GM19328 (cell line): ENCODE measurements around the gene VPS36.
"Not testable (repeated sequence)": the region's sequence is repeated elsewhere in the genome, so short reads cannot be mapped to it uniquely, and the experiment has no call there.

Experiments
- ATAC-seq: cut with Tn5 transposase; IDR thresholded peaks from one replicate; pipeline ENCODE4 v1.9.1; 2021; ENCODE audit warnings: mild to moderate bottlenecking, moderate library complexity; ENCODE audit not compliant: unreplicated experiment

VPS36 gene

DNA sequence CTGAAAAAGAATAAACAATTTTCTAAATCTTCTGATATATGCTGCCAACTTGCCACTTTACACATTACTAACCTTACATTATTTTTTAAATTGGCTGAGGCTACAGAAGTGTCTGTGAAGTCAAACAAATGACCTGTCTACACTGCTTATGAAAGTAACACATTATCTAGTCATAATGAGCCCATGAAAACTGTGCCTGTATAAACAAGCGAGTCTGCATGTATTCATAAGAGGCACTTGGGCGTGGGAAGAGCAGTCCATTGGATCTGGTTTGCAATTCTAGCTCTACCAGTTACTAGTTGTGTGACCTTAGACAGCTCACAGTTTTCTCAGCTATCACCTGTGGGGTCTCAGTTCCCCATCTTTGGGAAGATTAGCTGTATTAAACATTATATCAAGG lies 3.1 kb downstream of the VPS36 start:
- ATAC-seq: no peak

GRCh38 chr13:52446265-52446664 lies 4.2 kb downstream of the VPS36 start:
- no peak for ATAC-seq

DNA sequence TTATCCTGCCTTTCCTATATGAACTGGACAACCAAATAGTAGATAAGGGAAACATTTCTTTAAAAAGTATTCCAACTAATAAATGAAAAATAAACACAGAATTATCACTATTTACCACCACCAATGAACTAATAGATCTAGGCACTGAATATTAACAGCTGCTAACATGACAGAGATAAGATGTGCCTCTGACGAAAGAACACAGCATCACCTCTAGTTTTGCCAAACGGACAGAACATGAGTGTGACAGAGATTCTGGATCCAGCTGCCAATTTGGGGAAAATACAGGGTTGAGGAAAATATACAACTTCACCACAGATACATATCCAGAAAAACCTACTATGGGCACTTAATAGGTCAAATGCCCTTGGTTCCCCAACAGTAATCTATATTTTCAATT lies 18.0 kb downstream of the VPS36 start:
- ATAC-seq: no peak

DNA sequence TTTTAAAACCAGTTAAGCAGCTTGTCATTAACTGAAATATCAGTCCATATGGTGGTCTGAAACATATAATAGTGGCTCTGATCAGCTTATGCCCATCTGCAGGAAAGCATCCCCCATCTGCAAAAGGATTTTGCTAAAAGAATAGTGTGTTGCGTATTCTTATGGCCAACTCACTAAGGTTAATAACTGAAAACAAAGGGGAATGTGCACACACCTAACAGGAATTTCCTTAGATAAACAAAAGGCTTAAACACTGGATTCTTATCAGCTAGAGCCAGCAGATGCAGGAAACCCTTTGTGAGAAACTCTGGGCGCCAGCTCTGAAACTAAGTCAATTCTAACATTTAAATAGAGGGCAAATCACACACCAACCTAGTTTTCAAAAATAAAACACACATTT lies 22.1 kb downstream of the VPS36 start:
- ATAC-seq: no peak

DNA sequence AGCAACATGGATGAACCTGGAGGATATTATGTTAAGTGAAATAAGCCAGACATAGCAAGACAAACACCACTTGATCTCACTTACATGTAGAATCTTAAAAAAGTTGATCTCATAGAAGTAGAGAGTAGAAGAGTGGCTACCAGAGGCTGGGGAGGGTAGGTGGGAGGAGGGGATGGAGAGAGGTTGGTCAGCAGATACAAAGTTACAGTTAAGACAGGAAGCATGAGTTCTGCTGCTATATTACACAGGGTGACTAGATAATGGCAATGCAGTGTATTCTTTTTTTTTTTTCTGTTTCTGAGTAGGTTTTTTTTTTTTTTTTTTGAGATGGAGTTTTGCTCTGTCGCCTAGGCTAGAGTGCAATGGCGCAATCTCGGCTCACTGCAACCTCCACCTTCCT lies 29.2 kb downstream of the VPS36 start:
- ATAC-seq: no peak

- ATAC-seq: no peak
These were observed 31.4 kb downstream of the VPS36 start for GRCh38 chr13:52419080-52419479.

DNA sequence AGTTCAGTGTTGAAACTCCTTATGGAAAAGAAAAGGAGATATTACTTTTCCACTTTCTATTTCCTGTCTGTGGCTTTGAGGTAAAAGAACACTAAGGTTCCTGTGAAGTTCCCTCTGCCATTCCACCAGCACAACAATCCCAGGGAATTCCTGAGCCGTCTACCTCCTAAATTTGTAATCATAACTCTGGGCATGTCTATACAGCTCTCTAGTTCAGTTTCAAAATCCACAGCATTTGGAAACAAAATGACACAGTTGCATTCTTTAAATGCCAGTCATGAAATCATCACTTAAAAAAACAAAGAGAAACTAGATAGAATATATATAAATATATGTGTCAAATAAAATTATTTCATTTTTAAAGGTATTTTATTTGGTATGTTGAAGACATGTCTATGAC lies 35.5 kb downstream of the VPS36 start:
- no peak for ATAC-seq

- no peak for ATAC-seq
These were observed 36.4 kb downstream of the VPS36 start for GRCh38 chr13:52414051-52414450.

DNA sequence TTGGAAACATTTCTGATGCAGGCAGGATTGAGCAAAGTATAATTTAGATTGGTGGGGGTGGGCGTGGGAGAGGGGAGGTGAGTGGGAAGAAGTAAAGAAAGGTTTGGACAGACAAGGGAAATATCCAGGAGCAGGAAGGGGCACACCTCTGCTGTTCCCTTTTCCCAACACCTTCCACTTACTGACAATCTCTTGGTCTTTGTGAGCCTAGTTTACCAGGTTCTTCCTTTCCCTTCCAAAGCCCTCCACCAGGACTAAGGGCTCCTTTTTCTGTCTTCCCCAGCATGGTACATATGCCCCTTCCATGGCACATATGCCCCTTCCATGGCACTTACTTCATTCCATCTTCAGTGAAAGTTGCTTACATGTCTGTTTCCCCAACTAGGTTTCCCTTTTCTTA lies 38.3 kb downstream of the VPS36 start:
- no peak for ATAC-seq

DNA sequence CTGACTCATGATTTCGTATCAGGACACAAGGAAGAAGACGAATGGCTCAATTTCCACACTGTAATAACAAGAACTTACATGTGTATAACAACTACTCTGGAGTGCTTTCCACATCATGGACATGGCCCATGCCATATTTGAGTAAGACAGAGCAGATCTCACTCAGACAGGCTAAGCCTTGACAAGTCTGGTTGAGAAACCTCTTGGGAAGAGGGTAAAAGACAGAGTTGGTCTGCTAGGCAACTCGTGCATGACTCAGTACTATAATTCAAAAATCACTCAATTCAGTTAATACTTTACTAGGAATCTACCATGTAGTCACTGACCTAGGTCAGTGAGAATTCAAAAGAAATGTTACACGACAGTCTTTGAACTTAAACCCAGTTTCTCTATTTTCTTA lies 38.8 kb downstream of the VPS36 start:
- ATAC-seq: peak; percentile 43

GRCh38 chr13:52408071-52408658 lies 42.3 kb downstream of the VPS36 start:
- ATAC-seq: not testable (repeated sequence)

DNA sequence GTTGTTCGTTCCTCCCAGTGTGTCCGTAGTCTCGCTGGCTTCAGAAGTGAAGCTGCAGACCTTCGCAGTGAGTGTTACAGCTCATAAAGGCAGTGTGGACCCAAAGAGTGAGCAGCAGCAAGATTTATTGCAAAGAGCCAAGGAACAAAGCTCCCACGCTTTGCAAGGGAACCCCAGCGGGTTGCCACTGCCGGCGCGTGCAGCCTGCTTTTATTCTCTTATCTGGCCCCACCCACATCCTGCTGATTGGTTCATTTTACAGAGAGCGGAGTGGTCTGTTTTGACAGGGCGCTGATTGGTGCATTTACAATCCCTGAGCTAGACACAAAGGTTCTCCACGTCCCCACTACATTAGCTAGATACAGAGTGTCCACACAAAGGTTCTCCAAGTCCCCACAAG lies 43.0 kb downstream of the VPS36 start:
- ATAC-seq: not testable (repeated sequence)

DNA sequence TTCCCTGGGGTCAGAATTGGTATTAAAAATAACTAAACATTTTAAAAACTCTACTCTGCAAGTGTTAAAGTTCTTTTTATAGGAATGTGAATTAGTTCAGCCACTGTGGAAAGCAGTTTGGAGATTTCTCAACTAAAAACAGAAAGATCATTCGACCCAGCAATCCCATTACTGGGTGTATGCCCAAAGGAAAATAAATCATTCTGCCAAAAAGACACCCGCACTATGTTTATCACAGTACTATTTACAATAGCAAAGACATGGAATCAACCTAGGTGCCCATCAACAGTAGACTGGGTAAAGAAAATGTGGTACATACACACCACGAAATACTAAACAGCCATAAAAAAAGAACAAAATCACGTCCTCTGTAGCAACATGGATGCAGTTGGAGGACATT lies 43.8 kb downstream of the VPS36 start:
- ATAC-seq: no peak

GRCh38 chr13:52405767-52406494 lies 44.5 kb downstream of the VPS36 start, which contains the start of gene THSD1:
Gene THSD1, minus strand, starts transcription at chr13:52406172. Its CDS starts 3,572 bp downstream, at chr13:52402600.
- no peak for ATAC-seq

GRCh38 chr13:52405369-52405766 lies 45.1 kb downstream of the VPS36 start:
- ATAC-seq: no peak

DNA sequence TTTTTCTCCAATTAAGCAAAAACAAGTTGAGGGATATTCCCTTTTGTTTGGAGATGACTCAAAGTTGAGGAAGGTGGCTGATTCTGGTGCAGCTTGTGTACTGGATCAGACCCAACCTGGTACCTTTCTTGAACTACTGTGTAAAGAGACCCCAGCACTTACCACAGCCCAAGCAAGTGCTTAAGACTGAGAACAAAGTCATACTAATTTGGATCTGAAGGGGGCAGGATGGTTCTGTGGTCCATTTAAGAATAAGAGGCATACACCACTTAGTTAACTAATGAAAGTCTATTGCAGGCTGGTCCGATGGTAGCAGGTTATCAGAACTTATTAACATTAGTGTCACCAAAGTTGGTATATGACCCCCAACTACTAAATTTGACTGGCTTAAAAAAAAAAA lies 50.7 kb downstream of the VPS36 start:
- ATAC-seq: no peak

GRCh38 chr13:52399046-52399445 lies 51.4 kb downstream of the VPS36 start:
- no peak for ATAC-seq

DNA sequence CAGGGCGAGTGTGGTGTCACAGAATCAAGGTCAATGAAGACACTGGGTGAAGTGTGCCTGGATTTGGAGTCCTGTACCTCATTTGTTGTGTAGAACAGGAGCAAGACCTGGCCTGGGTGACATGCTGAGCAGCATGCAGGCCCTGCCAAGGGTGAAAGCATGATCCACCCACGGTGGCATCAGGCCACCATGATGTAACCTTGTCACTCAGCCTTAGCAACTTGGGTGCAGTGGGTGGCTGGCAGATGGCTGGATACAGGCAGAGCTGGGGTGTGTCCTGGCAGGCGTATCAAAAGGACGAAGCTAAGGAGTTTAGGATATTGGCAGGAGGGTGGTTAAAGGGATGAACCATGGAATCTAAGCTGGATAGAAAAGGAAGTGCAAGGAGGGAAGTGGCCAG lies 54.7 kb downstream of the VPS36 start:
- no peak for ATAC-seq

DNA sequence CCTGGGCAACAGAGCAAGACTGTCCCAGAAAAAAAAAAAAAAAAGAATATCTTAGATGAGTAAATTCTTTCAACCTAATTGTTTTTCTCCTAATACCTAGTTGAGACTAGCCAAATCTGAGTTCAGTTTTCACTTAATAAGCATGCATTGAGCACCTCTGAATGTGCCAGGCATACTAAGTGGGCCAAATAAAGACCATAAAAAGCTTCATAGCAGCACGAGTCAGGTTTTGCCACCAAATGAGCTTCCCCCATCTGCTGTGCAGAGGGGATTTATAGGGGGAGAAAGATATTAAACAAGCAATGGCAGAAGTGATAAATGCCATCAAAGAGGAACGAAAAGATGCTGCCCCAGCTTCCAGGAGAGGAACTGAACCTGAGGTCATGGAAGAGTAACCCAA lies 55.8 kb downstream of the VPS36 start:
- ATAC-seq: no peak

- ATAC-seq: no peak
These were observed 56.7 kb downstream of the VPS36 start for GRCh38 chr13:52393572-52394357.

GRCh38 chr13:52387721-52388120 lies 62.7 kb downstream of the VPS36 start:
- no peak for ATAC-seq

DNA sequence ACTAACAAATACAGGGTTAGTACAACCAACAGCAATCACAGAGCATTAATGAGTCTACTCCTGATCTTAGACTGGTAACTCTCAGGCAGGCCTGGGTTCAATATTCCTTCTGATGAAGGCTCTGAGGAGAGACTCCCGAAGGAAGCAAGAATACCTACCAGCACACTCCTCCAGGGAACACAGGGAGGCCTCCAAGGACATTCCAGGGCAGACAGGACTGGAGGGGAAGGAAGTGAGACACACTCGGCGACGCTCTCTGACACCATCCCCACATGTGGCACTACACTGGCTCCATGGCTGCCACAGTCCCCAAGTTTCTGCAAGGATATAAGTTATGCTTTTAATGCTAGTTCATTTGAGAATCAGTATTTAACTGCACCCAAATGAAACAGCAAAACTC lies 64.6 kb downstream of the VPS36 start:
- ATAC-seq: no peak
